ENCODE measurements around the gene ADGRL1. TPM values are rescaled to one million over a fixed set of nuclear protein-coding genes. Genes with fewer than 3 reads are reported as not detected.
"Not testable (repeated sequence)": the region's sequence is repeated elsewhere in the genome, so short reads cannot be mapped to it uniquely, and the experiment has no call there.

ADGRL1 gene
- total RNA-seq, 2 experiments from 2014 or later, result 2.6 to 8.2 TPM

- no peaks in the 10 kb centered on the region for H3K79me2 ChIP-seq (ENCODE audit: insufficient read depth, low read depth, low read length)
- H2AFZ ChIP-seq (ENCODE audit: low read length), result no peak overlapping the region
- BruUV-seq (replicated peaks), result no TSS peak
- DNase-seq (ENCODE audit: low spot score), result no peak
- no peak overlapping the region for H3K27ac ChIP-seq (ENCODE audit: low read depth, low read length, poor library complexity, severe bottlenecking)
- no peaks in the 10 kb centered on the region for H3K36me3 ChIP-seq (ENCODE audit: insufficient read depth, low read length)
- intact Hi-C loops (cut with micrococcal nuclease; ENCODE audit: unreplicated experiment), result no loop called here
- no peak overlapping the region for H3K4me2 ChIP-seq (ENCODE audit: low read length)
- H3K9me3 ChIP-seq (ENCODE audit: low read length), result no peaks in the 10 kb centered on the region
- ChIA-PET POLR2A (interaction anchor here (0.7 kb wide), 1 partner anchor 35 kb away, joined by 4 read pairs; no protein-coding TSS in a partner anchor), CTCF (ENCODE audit: unreplicated experiment) (no interaction called here)
- TF ChIP-seq EZH2phosphoT487 (IDR thresholded peaks at IDR 0.05; ENCODE audit: borderline replicate concordance, low read depth, low read length), result no peak
- TF ChIP-seq CTCF (conservative IDR thresholded peaks at IDR 0.05; ENCODE audit: low read length), result no peak
- no peak overlapping the region for H3K4me3 ChIP-seq (ENCODE audit: low read depth, low read length, poor library complexity, severe bottlenecking)
- H4K20me1 ChIP-seq (ENCODE audit: insufficient read depth, low read length), result no peaks in the 10 kb centered on the region
- no peaks in the 10 kb centered on the region for H3K4me1 ChIP-seq (ENCODE audit: insufficient read depth, low read length, poor library complexity, severe bottlenecking)
- no peaks in the 10 kb centered on the region for H3K9me2 ChIP-seq (ENCODE audit: insufficient read depth, low read length)
Measured at GRCh38 chr19:14237014-14237941, 31.3 kb upstream of the ADGRL1 start.

- intact Hi-C loops (cut with micrococcal nuclease; ENCODE audit: unreplicated experiment); POLR2A ChIA-PET; H3K4me3 ChIP-seq (ENCODE audit: low read depth, low read length, poor library complexity, severe bottlenecking); CTCF ChIA-PET (ENCODE audit: unreplicated experiment); H3K9me2 ChIP-seq (ENCODE audit: insufficient read depth, low read length); H3K4me2 ChIP-seq (ENCODE audit: low read length); H3K27ac ChIP-seq (ENCODE audit: low read depth, low read length, poor library complexity, severe bottlenecking); DNase-seq (ENCODE audit: low spot score); H3K9me3 ChIP-seq (ENCODE audit: low read length); H3K36me3 ChIP-seq (ENCODE audit: insufficient read depth, low read length); H3K4me1 ChIP-seq (ENCODE audit: insufficient read depth, low read length, poor library complexity, severe bottlenecking); BruUV-seq (replicated peaks); H3K79me2 ChIP-seq (ENCODE audit: insufficient read depth, low read depth, low read length); H4K20me1 ChIP-seq (ENCODE audit: insufficient read depth, low read length); H2AFZ ChIP-seq (ENCODE audit: low read length): not testable (repeated sequence)
Measured at GRCh38 chr19:14232945-14233344, 27.0 kb upstream of the ADGRL1 start.

GRCh38 chr19:14228446-14229071, 22.6 kb upstream of the ADGRL1 start:
- CTCF ChIA-PET (ENCODE audit: unreplicated experiment); H4K20me1 ChIP-seq (ENCODE audit: insufficient read depth, low read length); H3K9me3 ChIP-seq (ENCODE audit: low read length); BruUV-seq (replicated peaks); POLR2A ChIA-PET; H3K79me2 ChIP-seq (ENCODE audit: insufficient read depth, low read depth, low read length); H3K9me2 ChIP-seq (ENCODE audit: insufficient read depth, low read length); H3K4me1 ChIP-seq (ENCODE audit: insufficient read depth, low read length, poor library complexity, severe bottlenecking); H3K36me3 ChIP-seq (ENCODE audit: insufficient read depth, low read length); H3K27ac ChIP-seq (ENCODE audit: low read depth, low read length, poor library complexity, severe bottlenecking); intact Hi-C loops (cut with micrococcal nuclease; ENCODE audit: unreplicated experiment); DNase-seq (ENCODE audit: low spot score); H3K4me2 ChIP-seq (ENCODE audit: low read length); H2AFZ ChIP-seq (ENCODE audit: low read length); H3K4me3 ChIP-seq (ENCODE audit: low read depth, low read length, poor library complexity, severe bottlenecking): not testable (repeated sequence)

GRCh38 chr19:14226498-14226897, 20.5 kb upstream of the ADGRL1 start:
- H3K79me2 ChIP-seq (ENCODE audit: insufficient read depth, low read depth, low read length); POLR2A ChIA-PET; DNase-seq (ENCODE audit: low spot score); H4K20me1 ChIP-seq (ENCODE audit: insufficient read depth, low read length); H3K4me3 ChIP-seq (ENCODE audit: low read depth, low read length, poor library complexity, severe bottlenecking); CTCF ChIA-PET (ENCODE audit: unreplicated experiment); H2AFZ ChIP-seq (ENCODE audit: low read length); H3K36me3 ChIP-seq (ENCODE audit: insufficient read depth, low read length); H3K9me2 ChIP-seq (ENCODE audit: insufficient read depth, low read length); H3K4me2 ChIP-seq (ENCODE audit: low read length); intact Hi-C loops (cut with micrococcal nuclease; ENCODE audit: unreplicated experiment); BruUV-seq (replicated peaks); H3K4me1 ChIP-seq (ENCODE audit: insufficient read depth, low read length, poor library complexity, severe bottlenecking); H3K27ac ChIP-seq (ENCODE audit: low read depth, low read length, poor library complexity, severe bottlenecking); H3K9me3 ChIP-seq (ENCODE audit: low read length): not testable (repeated sequence)

Data from OCI-LY7 (cell line).